Endothelial cell of umbilical vein (primary cell): ENCODE results near the gene CLBA1.

Experiments used
- JUN ChIP-seq: IDR thresholded peaks from 2 replicates; pipeline ENCODE4 v1.6.1; 2011; ENCODE audit warnings: borderline replicate concordance, low read depth; ENCODE audit not compliant: insufficient read length, insufficient read depth
- POLR2A ChIP-seq: IDR thresholded peaks from 2 replicates; pipeline ENCODE4 v1.6.1; 2012; ENCODE audit warnings: low read depth, mild to moderate bottlenecking, control low read depth, low read length
- POLR2AphosphoS5 ChIP-seq: IDR thresholded peaks from 2 replicates; pipeline ENCODE4 v1.6.1; 2012; ENCODE audit warnings: low read depth, mild to moderate bottlenecking, control low read depth, low read length, moderate library complexity; ENCODE audit not compliant: insufficient read depth
- TF ChIP-seq, protein P1 (sequence below), 2 donors: IDR thresholded peaks; 1 replicate in 1 of 2; 2 replicates in 1 of 2; pipeline ENCODE4 v1.5.1; 2011; ENCODE audit warnings: low read length in 2 of 2, mild to moderate bottlenecking in 2 of 2, moderate library complexity in 2 of 2, control low read depth in 1 of 2, inconsistent platforms in 1 of 2, low read depth in 1 of 2; ENCODE audit not compliant: insufficient read depth in 1 of 2; ENCODE audit errors: extremely low read depth in 1 of 2
- TF ChIP-seq, protein P2 (sequence below): IDR thresholded peaks from 2 replicates; pipeline ENCODE4 v1.6.1; 2011; ENCODE audit not compliant: insufficient read depth, insufficient read length

DNA sequence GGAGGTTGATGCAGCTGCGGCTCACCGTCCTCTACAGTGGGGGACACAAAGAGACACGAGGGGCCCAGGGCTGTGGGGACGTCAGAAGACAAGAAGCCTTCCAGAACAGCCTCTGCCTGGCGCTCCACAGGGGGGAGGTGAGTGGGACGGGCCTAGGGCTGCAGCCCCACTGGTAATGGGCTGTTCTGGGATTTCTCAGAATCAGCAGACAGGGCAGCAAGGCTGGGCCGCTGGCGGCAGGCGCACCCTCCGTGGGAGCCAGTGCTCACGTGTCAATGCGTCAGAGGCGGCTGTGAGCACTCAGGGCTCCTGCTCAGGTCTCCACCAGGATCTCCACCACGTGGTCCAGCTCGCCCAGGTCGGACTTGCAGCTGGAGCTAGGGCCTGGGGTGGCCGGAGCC, 25.3 kb downstream of the CLBA1 start:
- TF ChIP-seq, protein P1, sequence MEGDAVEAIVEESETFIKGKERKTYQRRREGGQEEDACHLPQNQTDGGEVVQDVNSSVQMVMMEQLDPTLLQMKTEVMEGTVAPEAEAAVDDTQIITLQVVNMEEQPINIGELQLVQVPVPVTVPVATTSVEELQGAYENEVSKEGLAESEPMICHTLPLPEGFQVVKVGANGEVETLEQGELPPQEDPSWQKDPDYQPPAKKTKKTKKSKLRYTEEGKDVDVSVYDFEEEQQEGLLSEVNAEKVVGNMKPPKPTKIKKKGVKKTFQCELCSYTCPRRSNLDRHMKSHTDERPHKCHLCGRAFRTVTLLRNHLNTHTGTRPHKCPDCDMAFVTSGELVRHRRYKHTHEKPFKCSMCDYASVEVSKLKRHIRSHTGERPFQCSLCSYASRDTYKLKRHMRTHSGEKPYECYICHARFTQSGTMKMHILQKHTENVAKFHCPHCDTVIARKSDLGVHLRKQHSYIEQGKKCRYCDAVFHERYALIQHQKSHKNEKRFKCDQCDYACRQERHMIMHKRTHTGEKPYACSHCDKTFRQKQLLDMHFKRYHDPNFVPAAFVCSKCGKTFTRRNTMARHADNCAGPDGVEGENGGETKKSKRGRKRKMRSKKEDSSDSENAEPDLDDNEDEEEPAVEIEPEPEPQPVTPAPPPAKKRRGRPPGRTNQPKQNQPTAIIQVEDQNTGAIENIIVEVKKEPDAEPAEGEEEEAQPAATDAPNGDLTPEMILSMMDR (IDR thresholded peaks at IDR 0.05; ENCODE audit: extremely low read depth in 1 of 2, insufficient read depth in 1 of 2, low read depth in 1 of 2, low read length in 2 of 2) = no peak
- no peak for TF ChIP-seq POLR2A
- TF ChIP-seq, protein P2, sequence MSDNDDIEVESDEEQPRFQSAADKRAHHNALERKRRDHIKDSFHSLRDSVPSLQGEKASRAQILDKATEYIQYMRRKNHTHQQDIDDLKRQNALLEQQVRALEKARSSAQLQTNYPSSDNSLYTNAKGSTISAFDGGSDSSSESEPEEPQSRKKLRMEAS = no peak
- no peak for TF ChIP-seq POLR2AphosphoS5
- no peak for TF ChIP-seq JUN
